MM.1S (cell line): ENCODE results near the gene CELF4.

Experiments used
- EZH2 ChIP-seq: fragments of 300-600 bp; sonication (generic); optimal IDR thresholded peaks from 2 replicates; pipeline ENCODE3; 2017; ENCODE audit warnings: low read depth, mild to moderate bottlenecking, antibody characterized with exemption, low read length, mixed read lengths
- EZH2phosphoT487 ChIP-seq: fragments of 300-600 bp; sonication (generic); IDR thresholded peaks from 2 replicates; pipeline ENCODE4 v1.6.1; 2018; ENCODE audit warnings: antibody characterized with exemption, low read length
- TF ChIP-seq, protein P1 (sequence below): fragments of 300-600 bp; sonication (generic); IDR thresholded peaks from 2 replicates; pipeline ENCODE4 v1.5.1; 2016; ENCODE audit warnings: antibody characterized with exemption, low read length, mixed read lengths

DNA sequence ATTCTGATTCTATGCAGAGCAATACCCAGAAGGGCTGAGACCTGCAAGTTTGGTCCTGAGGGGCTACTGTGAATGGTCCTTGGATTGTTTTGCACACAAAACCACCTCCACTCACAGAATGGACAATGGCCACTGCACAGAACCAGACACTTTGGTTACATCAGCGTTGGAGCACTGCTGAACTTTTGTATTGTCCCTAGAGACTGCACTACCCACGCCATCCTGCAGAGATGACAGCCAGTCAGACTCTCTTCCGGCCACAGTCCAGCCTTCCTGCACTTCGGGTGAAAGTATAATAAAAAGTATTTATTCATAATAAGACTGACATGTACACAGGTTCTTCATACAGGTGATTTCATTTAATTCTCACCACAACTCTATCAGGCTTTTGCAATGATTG, 35.7 kb downstream of the CELF4 start:
- TF ChIP-seq, protein P1, sequence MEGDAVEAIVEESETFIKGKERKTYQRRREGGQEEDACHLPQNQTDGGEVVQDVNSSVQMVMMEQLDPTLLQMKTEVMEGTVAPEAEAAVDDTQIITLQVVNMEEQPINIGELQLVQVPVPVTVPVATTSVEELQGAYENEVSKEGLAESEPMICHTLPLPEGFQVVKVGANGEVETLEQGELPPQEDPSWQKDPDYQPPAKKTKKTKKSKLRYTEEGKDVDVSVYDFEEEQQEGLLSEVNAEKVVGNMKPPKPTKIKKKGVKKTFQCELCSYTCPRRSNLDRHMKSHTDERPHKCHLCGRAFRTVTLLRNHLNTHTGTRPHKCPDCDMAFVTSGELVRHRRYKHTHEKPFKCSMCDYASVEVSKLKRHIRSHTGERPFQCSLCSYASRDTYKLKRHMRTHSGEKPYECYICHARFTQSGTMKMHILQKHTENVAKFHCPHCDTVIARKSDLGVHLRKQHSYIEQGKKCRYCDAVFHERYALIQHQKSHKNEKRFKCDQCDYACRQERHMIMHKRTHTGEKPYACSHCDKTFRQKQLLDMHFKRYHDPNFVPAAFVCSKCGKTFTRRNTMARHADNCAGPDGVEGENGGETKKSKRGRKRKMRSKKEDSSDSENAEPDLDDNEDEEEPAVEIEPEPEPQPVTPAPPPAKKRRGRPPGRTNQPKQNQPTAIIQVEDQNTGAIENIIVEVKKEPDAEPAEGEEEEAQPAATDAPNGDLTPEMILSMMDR = no peak
- TF ChIP-seq EZH2phosphoT487 (no peak), EZH2 (no peak)
